KG1 (cell line): ENCODE data around the gene GNA12.
A peak's percentile ranks its signal among the peaks of the same experiment; 100 is the strongest.
"Not testable (repeated sequence)": the region's sequence is repeated elsewhere in the genome, so short reads cannot be mapped to it uniquely, and the experiment has no call there.

ENCODE experiments used
- DNase-seq: peaks from one replicate; lab custom pipeline; 2025; lab: John Stamatoyannopoulos, UW

The GNA12 gene

GRCh38 chr7:2728316-2729030 lies 115.6 kb downstream of the GNA12 start:
- no peak for DNase-seq

DNA sequence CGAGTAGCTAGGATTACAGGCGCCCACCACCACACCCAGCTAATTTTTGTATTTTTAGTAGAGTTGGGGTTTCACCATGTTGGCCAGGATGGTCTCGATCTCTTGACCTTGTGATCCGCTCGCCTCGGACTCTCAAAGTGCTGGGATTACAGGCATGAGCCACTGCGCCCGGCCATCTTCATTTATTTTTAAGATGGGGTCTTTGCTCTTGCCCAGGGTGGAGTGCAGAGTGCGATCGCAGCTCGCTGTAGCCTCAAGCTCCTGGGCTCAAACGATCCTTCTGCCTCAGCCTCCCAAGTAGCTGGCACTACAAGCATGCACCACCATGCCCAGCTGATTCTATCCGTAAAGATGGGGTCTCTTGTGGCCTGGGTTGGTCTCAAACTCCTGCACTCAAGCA lies 116.9 kb downstream of the GNA12 start:
- not testable (repeated sequence) for DNase-seq

GRCh38 chr7:2726316-2727018 lies 117.6 kb downstream of the GNA12 start:
- no peak for DNase-seq

DNA sequence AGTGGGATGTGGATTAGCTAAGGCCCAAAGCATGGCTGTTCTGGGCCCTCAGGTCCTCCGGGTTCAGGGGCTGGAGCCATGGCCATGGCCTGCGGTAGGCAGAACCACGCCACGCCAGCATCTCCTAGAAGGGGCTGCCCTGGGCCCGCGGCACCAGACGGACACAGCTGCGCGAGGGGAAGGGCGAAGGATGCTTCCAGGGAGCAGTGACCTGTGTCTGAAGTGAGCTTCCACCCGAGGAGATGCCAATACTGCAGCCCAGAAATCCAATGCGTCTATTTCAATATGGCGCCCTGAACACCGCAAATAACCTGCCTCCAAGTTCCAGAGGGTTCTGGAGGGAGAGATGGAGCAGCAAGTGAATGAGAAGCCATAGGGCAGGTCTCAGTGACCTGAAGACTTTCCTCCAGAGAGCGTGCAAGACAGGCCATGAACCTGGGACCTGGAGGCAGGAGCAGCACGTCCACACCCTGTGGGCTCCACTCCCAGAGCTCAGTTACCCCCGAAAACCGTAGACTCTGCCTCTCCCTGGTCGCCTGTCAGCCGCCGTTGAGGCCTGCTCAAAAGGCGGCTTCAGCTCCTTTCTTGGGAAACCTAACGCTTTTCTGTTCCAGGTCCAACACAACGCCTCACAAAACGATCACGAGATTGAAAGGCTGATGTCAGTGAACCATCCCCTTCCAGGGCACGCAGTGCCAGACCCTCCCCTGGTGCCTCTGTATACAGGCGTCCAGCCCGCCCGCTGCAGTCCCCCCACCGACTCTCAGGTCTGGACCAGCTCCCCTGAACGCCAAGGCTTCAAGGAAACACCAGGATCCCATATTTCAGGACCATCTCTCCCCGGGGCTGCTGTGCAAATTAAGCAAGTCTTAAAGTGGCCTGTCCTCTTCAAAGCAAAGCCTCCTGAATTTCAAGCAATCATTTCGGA lies 118.7 kb downstream of the GNA12 start:
- no peak for DNase-seq

DNA sequence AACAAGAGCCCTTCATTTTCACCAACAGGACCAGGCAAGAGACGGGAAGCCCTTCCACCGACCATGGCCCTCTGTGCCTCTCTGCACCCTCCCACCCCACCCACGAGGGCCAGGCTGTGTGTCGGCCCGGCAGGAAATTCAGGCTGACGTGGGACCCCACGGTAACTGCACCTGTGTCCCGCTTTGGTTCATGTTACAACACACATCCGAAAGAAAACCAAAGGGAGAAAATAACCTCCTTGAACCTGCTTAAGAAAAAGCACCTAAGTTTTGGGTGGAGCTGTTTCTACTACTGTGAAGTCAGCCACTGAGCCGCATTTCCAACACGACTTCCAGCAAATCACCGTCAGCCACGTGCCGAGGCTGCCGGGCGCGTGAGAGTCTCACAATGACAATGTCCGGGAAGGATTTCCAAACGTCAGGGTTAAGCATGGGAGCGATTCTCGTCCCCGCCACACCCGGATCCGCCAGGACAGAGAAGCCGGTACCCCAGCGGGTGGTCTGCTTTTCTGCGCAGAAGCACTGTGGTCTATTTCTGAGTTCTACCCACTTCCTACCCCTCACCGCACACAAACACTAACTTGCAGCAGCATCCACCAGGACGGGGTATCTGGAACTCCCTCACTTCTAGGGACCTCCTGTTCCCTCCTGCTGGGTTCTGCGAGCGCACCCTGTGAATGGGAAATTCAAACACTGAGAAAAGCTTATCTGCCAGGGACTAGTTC lies 119.5 kb downstream of the GNA12 start:
- no peak for DNase-seq

DNA sequence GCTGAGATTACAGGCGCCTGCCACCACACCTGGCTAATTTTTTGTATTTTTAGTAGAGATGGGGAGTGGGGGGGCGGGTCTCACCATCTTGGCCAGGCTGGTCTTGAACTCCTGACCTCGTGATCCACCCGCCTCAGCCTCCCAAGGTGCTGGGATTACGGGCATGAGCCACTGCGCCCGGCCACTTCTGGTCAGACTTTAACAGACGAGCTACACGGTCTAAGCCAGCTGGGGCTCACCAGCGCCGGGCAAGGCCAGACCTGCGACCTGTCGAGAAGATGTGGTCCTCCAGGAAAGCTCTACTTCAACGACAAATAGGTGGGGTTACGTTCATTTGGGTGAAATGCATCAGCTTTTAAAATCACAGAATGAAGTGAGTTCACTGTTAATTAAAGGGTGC lies 120.1 kb downstream of the GNA12 start:
- not testable (repeated sequence) for DNase-seq

- DNase-seq, result no peak
Observed at GRCh38 chr7:2723138-2723850, 120.8 kb downstream of the GNA12 start.

DNA sequence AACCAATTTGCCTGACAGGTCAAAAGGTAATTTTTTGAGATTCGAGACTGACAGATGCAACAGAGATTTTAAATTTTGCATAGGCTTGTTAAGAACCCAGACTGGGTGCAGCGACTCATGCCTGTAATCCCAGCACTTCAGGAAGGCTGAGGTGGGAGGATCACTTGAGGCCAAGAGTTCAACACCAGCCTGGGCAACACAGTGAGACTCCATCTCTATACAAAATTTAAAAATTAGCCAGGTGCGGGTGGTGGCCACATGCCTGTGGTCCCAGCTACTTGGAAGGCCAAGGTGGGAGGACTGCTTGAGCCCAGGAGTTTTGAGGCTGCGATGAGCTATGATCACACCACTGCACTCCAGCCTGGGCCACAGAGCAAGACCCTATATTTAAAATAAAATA lies 121.5 kb downstream of the GNA12 start:
- DNase-seq, result no peak

- no peak for DNase-seq
Observed at GRCh38 chr7:2721842-2722241, 122.3 kb downstream of the GNA12 start.

- no peak for DNase-seq
Observed at GRCh38 chr7:2720024-2720423, 124.1 kb downstream of the GNA12 start.

DNA sequence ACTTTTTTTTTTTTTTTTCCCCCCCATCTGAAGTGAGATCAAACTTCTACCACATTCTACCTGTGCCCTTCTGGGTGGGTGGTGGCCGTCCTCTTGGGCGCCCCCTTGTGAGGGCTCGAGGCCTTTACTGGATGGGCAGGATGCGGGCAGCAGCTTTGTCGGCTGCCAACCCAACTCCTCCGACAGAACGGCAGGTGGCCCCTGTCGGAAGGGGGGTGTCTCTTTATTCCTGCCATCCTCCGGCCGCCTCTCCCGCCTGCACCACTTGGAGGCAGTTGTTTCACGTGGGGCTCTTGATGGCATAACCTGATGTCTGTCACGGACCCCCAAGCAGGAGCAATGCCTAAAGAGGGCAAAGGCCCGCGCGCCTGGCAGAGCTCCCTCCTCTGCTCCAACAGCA lies 125.1 kb downstream of the GNA12 start:
- DNase-seq, result peak; percentile 40

DNA sequence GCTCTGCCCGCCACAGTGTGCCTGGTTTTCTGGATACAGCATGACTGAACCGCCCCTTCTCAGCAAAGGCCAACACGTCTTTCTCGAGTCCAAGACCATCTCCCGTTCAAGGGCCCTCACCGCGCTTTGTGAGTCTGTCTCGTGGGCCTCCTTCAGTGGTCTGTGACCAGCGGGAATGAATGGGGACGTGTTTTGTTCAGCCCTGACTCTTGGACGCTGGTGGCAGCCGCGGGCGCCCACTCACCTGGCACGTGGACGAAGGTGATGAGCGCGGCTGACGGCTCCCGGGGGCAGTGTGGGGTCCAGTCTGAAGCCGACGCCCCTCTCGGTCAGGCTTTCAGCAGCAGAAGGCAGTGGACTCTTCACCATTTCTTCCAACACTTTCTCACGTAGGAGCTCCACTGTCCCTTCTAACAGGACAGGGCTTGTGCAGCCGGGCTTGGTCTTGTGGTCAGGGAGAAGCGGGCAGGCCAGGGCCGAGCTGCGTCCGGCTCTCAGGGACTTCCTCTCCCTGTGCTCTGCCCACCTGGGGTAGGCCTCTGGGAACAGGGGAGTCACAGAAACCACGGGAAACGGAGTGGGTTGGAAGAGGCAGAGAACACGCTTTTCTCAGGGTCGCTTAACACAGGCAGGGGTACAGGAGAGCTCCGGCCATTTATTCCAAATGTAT lies 125.7 kb downstream of the GNA12 start:
- DNase-seq, result no peak

DNA sequence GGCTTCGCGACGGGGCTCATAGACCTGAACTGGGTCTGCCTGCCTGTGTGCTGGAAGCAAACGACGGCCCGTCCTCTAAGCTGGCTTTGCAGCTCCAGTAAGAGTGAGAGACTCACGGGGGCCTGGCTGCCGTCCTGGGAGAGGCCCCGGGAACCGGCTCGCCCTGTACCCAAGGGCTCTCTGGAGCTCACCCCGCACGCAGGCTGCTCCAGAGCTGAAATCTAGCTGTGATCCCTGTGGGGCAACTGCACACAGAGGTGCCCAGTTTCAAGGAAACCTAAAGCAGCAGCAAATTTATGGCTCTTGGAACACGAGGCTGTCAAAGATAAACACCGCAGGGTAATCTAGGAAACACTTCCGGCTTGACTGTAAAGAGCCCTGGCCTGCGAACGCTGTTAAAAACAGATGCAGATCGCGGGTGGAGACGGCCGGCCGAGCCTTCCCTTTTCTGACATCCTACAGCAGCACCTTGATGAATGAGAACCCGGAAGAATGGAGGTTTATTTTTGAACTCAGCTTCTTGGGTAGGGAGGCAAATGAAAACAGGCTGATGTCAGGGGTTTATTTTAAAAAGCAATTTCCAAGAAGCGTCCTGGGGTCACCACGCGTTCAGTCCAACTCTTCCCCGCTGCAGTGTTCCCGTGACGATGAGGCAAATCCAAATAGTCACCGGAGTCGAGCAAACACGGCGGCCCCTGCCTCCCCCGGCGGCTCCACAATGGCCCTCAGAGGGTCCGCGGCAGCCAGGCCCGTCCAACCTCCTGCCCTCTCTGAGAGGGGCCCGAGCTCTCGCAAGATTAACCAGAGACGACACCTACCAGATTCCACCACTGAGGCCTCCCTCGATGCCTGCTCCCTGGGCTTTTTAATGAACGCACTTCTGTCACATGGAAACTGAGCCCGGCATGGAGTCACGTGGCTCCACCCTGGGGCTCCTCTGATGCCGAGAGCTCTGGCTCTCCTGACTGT lies 126.5 kb downstream of the GNA12 start:
- peak; percentile 67 for DNase-seq

DNA sequence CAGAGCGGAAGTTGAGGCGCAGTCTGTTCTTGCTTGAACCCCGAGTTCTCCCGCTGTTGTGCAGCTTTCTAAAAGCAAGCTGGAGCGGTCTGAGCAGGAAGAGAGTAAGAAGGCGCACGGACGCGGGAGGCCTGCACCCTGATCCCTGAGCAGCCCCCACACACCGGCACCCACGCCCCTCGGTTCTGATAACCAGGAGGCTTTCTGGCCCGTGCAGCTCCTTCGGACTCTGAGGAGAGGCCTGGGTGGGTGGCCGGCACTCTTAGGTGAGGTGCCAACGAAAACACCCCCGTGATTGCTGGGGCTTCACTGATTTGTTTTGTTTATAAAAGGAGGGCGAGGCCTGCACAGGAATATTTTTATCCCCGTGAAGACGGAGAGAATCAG lies 127.2 kb downstream of the GNA12 start:
- DNase-seq, result no peak

GRCh38 chr7:2716488-2716887 lies 127.6 kb downstream of the GNA12 start:
- DNase-seq, result no peak

DNA sequence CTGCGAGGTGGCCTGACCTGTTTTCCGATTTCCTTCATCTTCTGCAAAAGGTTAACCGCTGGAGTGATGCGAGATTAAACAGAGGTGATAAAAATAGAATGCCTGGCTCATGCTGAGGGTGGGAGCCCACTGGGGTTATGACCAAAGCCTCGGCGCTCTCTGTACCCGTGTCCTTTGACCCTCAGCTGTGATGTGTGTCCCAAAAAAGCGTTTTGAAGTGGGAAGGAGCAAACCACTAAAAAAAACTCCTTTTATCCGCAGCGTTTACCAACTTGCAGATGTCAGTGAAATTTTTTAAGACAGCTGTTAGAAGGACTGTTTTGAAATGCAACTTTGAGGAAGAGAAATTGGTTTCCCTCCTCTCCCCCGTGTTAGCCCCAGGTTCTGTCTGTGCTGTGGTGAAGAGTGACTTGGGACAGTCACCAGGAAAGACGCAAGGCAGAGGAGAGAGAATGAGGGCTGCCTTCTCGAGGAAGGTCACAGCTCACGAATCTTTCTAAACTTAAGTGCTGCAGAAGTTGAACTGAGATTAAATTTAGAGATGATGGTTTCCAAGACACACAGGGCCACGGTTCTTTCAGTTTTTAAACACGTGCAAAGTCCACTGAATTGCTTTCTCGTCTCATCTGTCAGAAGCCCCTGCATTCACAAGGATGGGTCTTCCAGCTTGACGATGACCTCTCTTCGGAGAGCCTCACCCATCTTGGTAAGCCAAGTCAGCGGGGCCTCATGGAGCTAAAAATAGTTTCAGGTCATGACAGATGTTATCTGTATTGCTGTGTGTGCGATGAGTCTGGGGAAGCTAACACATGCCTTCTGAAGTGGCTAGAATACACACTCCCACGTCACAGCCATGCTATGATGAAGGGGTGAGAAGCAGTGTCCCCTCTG lies 128.5 kb downstream of the GNA12 start:
- no peak for DNase-seq

DNA sequence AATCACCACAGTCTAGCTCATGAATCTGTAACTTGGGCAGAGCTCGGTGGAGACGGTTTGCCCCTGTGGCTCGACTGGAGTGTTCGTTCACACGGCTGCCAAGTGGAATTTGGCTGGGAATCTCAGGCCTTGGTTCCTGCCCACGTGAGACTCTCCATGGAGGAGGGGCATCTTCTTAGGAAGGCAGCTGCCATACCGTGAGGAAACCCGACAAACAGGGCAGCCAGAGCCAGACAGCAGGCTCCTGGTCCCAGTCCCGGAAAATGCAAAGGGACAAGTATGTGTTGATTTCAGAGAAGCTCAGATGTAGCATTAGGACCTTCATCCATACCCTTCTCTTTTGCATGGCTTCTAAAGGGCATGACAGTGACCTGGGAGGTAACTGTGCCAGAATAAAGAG lies 129.5 kb downstream of the GNA12 start:
- no peak for DNase-seq

GRCh38 chr7:2713978-2714377 lies 130.1 kb downstream of the GNA12 start:
- no peak for DNase-seq

GRCh38 chr7:2713370-2713769 lies 130.7 kb downstream of the GNA12 start:
- DNase-seq, result no peak
